ENCODE data around the gene FSTL3. TPM values are rescaled to one million over a fixed set of nuclear protein-coding genes. Genes with fewer than 3 reads are reported as not detected.

Gene FSTL3
- total and polyA plus RNA-seq, 2 of the 13 experiments (the other 11 are each of a cell fraction or from before 2014, with no cell fraction given) = 13.5 to 15.6 TPM

- TF ChIP-seq GTF2F1 (IDR thresholded peaks at IDR 0.05; ENCODE audit: low read length) = no peak
- no peak for TF ChIP-seq MZF1 (CRISPR knock-in tag; IDR thresholded peaks at IDR 0.05; ENCODE audit: borderline replicate concordance)
- peak; percentile 52 for TF ChIP-seq RFXAP (CRISPR knock-in tag; IDR thresholded peaks at IDR 0.05; ENCODE audit: borderline replicate concordance)
- TF ChIP-seq ZNF597 (CRISPR knock-in tag; IDR thresholded peaks at IDR 0.05) = no peak
- TF ChIP-seq SOX5 (CRISPR knock-in tag; IDR thresholded peaks at IDR 0.05; ENCODE audit: borderline replicate concordance) = peak; percentile 78
- TF ChIP-seq TERF1 (CRISPR knock-in tag; IDR thresholded peaks at IDR 0.05) = no peak
- peak; percentile 54 for TF ChIP-seq ZNF230 (CRISPR knock-in tag; IDR thresholded peaks at IDR 0.05)
- no peak for TF ChIP-seq ZNF282 (IDR thresholded peaks at IDR 0.05; ENCODE audit: partially characterized antibody)
- TF ChIP-seq ZNF670 (CRISPR knock-in tag; IDR thresholded peaks at IDR 0.05; ENCODE audit: borderline replicate concordance) = no peak
- peak; percentile 97 for TF ChIP-seq HDAC2 (CRISPR knock-in tag; IDR thresholded peaks at IDR 0.05)
- TF ChIP-seq ZNF124 (CRISPR knock-in tag; IDR thresholded peaks at IDR 0.05) = peak; percentile 88
- peak; percentile 72; the same call in 1 of the 2 replicates for TF ChIP-seq MIER3 (CRISPR knock-in tag; IDR thresholded peaks at IDR 0.05; ENCODE audit: borderline replicate concordance)
- no peak for TF ChIP-seq ZNF839 (CRISPR knock-in tag; IDR thresholded peaks at IDR 0.05; ENCODE audit: borderline replicate concordance)
- TF ChIP-seq AKNA (CRISPR knock-in tag; IDR thresholded peaks at IDR 0.05; ENCODE audit: borderline replicate concordance) = no peak
- TF ChIP-seq GATAD1 (CRISPR knock-in tag; IDR thresholded peaks at IDR 0.05) = peak; percentile 79
- no peak for TF ChIP-seq KLF13 (CRISPR knock-in tag; IDR thresholded peaks at IDR 0.05)
- no peak; the same call in 1 of the 2 replicates for TF ChIP-seq ZZZ3 (CRISPR knock-in tag; IDR thresholded peaks at IDR 0.05; ENCODE audit: borderline replicate concordance)
- peak; percentile 18; the same call in 1 of the 2 replicates for TF ChIP-seq ZBTB44 (CRISPR knock-in tag; IDR thresholded peaks at IDR 0.05)
- 0 out of 2 replicates have a peak, but pooled peaks have one; percentile 12 for TF ChIP-seq ADNP (CRISPR knock-in tag; IDR thresholded peaks at IDR 0.05)
- TF ChIP-seq ZNF570 (CRISPR knock-in tag; IDR thresholded peaks at IDR 0.05; ENCODE audit: borderline replicate concordance) = no peak
- TF ChIP-seq AKAP8 (CRISPR knock-in tag; IDR thresholded peaks at IDR 0.05) = peak; percentile 99
- TF ChIP-seq TRIM24 (CRISPR knock-in tag; IDR thresholded peaks at IDR 0.05) = no peak
Measured at GRCh38 chr19:660793-661426, 15.3 kb upstream of the FSTL3 start (continued).

Measured in HepG2 (cell line).